GM12891 (cell line): Measurements from ENCODE around the gene NFATC2.

Experiments used
- POLR2A ChIP-seq: IDR thresholded peaks from 2 replicates; pipeline ENCODE4 v1.6.1; 2011; ENCODE audit warnings: low read depth, low read length, control low read depth
- POLR2AphosphoS5 ChIP-seq: IDR thresholded peaks from 2 replicates; pipeline ENCODE4 v1.6.1; 2011; ENCODE audit warnings: low read depth, low read length, control low read depth
- POU2F2 ChIP-seq: IDR thresholded peaks from 2 replicates; pipeline ENCODE4 v1.6.1; 2011; ENCODE audit warnings: low read depth, mild to moderate bottlenecking, control low read depth, low read length, moderate library complexity
- SPI1 ChIP-seq: IDR thresholded peaks from 2 replicates; pipeline ENCODE4 v1.6.1; 2011; ENCODE audit warnings: low read depth, low read length, control low read depth
- TAF1 ChIP-seq: IDR thresholded peaks from 2 replicates; pipeline ENCODE4 v1.6.1; 2011; ENCODE audit warnings: low read depth, low read length, control low read depth

DNA sequence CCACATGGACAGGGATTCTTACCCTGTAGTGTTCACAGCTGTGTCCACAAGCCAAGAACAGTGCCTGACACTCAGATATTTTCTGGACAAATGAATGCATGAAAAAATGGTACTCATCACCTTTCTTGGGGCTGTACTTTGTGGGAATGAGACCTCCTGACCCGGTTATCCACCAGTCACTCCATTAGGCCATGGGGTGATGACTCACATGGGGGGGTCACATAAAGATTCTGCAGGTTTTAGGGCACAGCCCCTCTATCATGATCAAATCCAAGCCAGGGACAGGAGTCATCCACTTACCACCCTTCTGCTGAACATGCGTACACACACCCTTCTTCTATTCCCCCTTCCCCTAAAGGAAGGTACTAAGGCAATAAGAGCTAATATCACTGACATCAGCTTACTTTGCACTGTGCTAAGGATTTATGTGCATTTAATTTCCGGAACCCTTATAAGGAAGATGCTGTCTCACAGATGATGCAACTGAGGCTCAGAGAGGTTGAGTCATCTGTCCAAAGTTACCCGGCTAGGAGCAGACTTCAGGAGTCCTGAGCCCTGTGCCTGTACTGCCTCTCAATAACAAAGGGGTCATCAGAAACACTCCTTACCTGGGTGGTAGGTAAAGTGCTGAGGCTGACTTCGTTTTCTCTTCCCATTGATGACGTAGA, 107.8 kb downstream of the NFATC2 start:
- TF ChIP-seq POLR2A (no peak), POU2F2 (no peak), POLR2AphosphoS5 (no peak), TAF1 (no peak), SPI1 (no peak)
